SIG-M5 treated with dmso at 0.1 percent for 504 hours (cell line): ENCODE results near the gene BICDL1.

ENCODE experiments used
- DNase-seq: peaks from one replicate; lab custom pipeline; 2025; ENCODE audit not compliant: unreplicated experiment; lab: John Stamatoyannopoulos, UW

The BICDL1 gene

DNA sequence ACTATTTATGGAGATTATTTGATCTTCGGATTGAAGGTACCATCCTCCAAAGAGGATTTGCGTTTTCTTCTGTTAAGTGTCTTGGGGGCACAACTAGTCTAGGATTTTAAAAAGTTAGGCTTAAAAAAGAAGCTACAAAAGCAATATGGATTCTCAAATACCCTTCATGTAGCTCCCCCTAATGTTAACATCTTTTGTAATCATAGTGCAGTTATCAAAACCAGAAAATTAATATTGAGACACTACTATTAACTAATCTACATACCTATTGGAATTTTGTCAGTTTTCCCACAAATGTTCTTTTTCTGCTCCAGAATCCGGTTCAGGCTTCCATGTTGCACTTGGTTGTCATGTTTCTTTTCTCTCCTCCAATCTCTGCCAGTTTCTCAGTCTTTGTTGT is 62.5 kb downstream of the BICDL1 start:
- no peak for DNase-seq

GRCh38 chr12:120054293-120054692 is 65.3 kb downstream of the BICDL1 start:
- DNase-seq, result no peak

GRCh38 chr12:120055231-120056000 is 66.4 kb downstream of the BICDL1 start:
- DNase-seq, result peak; percentile 27

- DNase-seq, result no peak
These were observed 67.7 kb downstream of the BICDL1 start for GRCh38 chr12:120056739-120057138.

DNA sequence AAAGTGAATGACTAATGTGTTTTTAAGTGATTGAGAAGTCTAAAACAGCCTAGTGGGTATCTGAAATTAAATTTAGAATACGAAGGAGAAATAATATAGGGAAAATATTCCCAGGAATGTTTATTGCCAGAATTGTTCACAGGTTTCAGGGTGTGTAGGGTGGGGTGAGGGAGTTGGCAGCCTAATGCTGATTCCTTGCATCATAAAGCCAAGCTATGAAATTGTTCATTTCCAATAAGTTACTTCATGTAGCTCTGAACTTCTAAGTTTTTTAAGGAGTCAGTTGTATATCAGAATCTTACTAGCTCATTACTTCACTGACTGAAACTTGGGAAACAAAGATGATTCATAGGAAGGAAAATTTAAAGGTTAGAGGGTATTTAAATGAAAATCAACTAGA is 71.2 kb downstream of the BICDL1 start:
- DNase-seq, result no peak

GRCh38 chr12:120060717-120061116 is 71.7 kb downstream of the BICDL1 start:
- no peak for DNase-seq

- no peak for DNase-seq
These were observed 72.7 kb downstream of the BICDL1 start for GRCh38 chr12:120061575-120062214.

DNA sequence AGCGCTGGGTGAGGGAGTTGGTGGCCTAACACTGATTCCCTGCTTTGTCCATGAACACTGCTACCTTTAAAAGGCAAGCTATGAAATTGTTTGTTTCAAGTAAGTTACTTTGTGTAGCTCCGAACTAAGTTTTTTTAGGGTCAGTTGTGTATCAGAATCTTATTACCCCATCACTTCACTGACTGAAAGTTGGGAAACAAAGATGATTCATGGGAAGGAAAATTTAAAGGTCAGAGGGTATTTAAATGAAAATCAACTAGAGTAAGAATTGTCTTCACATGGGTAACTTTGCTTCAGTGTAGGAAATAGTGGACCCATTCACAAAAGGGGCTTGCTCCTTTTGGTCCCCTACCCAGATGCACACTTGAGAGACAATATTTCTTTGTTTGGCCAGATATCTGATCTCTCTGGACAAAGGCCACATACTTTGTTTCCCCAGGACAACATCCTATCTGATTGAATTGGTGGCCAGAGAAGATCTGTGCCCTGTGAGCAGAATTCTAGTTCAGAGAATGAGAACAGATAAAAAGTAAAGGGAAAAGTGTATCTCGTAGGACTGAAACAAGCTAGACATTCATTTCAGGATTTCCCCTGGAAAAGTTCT is 74.0 kb downstream of the BICDL1 start:
- no peak for DNase-seq

- no peak for DNase-seq
These were observed 75.3 kb downstream of the BICDL1 start for GRCh38 chr12:120064054-120064940.

DNA sequence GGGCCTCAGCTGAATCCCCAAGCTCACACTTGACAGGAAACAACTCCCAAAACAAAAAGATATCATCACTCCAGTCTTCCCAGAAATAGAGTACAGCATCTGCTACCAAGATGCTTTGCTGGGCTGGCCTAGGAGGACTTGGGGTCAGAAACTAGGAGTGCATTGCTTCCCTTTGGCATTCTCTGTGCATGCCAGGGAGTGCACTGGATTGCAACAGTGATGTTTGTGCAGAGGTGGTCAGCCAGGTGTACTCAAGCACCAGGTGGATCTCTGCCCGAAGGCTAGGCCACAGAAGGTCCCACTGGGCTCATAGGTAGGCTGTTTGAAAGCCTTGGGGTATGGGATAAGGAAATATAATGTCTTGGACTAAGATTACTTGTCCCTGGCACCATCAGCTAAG is 76.4 kb downstream of the BICDL1 start:
- DNase-seq, result no peak

DNA sequence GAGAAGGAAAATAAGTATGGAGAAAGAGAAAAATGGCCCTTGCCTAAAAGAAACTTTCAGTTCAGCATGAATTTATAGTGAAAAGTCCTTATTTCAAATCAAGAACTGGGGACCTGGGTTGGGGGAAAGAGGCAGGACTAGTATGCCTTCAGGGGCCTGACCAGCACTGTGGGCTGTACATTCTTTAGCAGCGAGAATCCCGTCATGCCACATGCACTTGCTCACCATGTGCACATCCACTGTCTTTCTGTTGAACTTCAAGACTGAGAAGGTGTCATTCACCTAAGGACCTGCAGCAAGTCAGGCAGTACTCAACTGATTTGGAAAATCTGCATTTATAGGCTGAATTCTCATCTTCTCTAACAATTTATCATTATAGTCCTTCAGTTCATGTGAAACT is 77.3 kb downstream of the BICDL1 start:
- DNase-seq, result no peak

- no peak for DNase-seq
These were observed 78.2 kb downstream of the BICDL1 start for GRCh38 chr12:120067084-120067869.

DNA sequence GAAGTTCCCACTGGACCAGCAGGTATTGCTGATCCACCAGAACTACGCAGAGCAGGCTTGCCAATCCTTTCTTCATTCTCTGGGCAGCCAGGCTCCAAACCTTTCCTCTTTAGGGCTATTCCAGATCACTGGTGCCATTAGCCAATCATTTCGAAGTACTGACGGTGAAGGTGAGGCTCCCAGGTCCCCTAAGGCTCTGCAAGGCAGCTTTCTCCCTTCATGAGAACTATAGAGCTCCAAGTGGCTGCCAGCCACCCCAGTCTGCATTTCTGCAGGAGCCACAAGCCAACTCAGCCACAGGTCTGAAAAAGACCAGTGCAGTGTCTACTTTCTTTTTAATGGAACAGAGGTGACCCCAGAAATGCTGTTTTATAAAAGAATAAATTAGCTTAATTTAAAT is 78.9 kb downstream of the BICDL1 start:
- no peak for DNase-seq

GRCh38 chr12:120069278-120069677 is 80.2 kb downstream of the BICDL1 start:
- no peak for DNase-seq

GRCh38 chr12:120071493-120072020 is 82.5 kb downstream of the BICDL1 start:
- no peak for DNase-seq

DNA sequence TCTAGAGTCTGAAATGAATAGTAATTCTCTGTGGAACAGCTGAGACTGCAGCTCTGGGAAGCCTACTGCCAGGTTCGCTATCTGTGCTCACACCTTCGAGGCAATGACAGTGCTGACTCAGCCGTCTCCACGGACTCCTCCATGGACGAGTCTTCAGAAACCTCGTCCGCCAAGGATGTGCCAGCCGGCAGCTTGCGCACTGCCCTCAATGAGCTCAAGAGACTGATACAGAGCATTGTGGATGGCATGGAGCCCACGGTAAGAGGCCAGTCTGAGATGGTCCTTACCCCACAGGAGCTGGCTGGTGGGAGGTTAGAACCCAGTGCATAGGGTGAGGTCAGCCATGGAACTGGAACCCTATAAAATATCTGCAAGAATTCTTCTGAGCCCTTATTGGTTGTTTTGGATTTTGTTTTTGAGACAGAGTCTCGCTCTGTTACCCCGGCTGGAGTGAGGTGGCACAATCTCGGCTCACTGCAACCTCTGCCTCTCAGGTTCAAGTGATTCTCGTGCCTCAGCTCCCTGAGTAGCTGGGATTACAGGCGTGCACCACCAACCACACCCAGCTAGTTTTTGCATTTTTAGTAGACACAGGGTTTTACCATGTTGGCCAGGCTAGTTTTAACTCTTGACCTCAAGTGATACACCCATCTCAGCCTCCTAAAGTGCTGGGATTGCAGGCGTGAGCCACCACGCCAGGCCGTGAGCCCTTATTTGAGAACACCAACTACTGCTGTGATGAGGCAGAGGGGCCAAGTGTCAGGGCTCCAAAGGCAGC is 83.6 kb downstream of the BICDL1 start:
- DNase-seq, result no peak

GRCh38 chr12:120075034-120075616 is 86.1 kb downstream of the BICDL1 start:
- no peak for DNase-seq

- DNase-seq, result no peak
These were observed 87.6 kb downstream of the BICDL1 start for GRCh38 chr12:120076651-120077050.

DNA sequence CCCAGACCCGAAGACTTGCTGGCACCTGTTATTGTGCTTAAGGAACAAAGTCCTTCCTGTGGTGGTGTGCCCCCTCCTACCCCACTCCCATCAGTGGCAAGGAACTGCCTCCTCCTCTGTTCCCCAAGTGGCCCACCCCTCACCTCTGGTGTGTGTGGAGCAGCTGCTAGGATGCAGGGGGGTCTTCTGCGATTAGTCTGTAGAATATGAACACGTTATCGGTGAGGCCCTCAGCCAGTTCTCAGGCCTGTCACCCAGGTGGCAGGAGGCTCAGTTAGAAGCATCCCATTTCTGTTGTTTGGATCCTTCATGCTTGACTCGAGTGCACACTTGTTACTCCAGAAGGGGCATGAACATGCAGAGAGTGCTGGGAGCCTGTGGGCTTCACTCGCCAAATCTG is 88.2 kb downstream of the BICDL1 start:
- no peak for DNase-seq
